ENCODE measurements around the gene FOXP1. TPM values are rescaled to one million over a fixed set of nuclear protein-coding genes. Genes with fewer than 3 reads are reported as not detected.

The FOXP1 gene
- total and polyA plus RNA-seq, 12 donors, result 7.6 to 42.7 (median 24.3) TPM

DNA sequence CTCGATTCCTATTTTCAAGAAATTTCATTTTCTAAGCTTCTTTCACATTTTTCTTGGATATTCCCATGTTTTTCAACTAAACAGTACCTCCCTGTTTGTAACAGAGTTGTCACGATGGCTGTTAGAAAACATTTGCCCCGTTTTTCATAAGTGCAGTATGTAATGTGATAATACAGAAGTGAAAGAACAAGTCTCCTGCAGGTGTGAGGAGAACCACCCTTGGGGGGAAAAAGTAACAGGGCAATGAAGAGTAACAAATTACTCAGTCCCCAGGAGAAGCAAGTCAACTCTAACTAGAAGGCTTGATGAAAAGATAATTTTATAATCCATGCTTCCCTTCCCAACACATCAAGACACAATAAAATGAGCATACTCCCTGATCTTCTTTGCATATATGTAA lies 493.3 kb downstream of the FOXP1 start:
- no peaks in the 10 kb centered on the region for H3K27me3 ChIP-seq
- TF ChIP-seq CTCF (IDR thresholded peaks at IDR 0.05) (no peak), POLR2A (IDR thresholded peaks at IDR 0.05) (no peak)
- H3K9me3 ChIP-seq (replicated peaks in 1 of 3), result no peaks in the 10 kb centered on the region
- H3K4me1 ChIP-seq (replicated peaks in 1 of 2), result no peaks in the 10 kb centered on the region
- WGBS, 4 donors, result 87 to 92% (median 89%) methylated on average over 3 of the region's 3 CpGs
- H3K27ac ChIP-seq, result no peak overlapping the region
- no peak overlapping the region for H3K4me3 ChIP-seq
- intact Hi-C loops (cut with DNase I), result no loop called here
- H3K36me3 ChIP-seq (replicated peaks in 1 of 2), result no peaks in the 10 kb centered on the region
- DNase-seq, result no peak

GRCh38 chr3:71089271-71089847 lies 494.2 kb downstream of the FOXP1 start:
- Histone ChIP-seq H3K27ac (no peak overlapping the region), H3K4me3 (no peak overlapping the region), H3K4me1 (replicated peaks in 1 of 2) (no peaks in the 10 kb centered on the region), H3K9me3 (replicated peaks in 1 of 3) (no peaks in the 10 kb centered on the region), H3K36me3 (replicated peaks in 1 of 2) (no peaks in the 10 kb centered on the region), H3K27me3 (no peaks in the 10 kb centered on the region)
- no peak for DNase-seq
- 93 to 100% (median 99%) methylated on average over 1 to 3 of the region's 3 CpGs for WGBS, 4 donors
- TF ChIP-seq CTCF (IDR thresholded peaks at IDR 0.05), result no peak
- TF ChIP-seq POLR2A (IDR thresholded peaks at IDR 0.05), result no peak
- intact Hi-C loops (cut with DNase I), result no loop called here

DNA sequence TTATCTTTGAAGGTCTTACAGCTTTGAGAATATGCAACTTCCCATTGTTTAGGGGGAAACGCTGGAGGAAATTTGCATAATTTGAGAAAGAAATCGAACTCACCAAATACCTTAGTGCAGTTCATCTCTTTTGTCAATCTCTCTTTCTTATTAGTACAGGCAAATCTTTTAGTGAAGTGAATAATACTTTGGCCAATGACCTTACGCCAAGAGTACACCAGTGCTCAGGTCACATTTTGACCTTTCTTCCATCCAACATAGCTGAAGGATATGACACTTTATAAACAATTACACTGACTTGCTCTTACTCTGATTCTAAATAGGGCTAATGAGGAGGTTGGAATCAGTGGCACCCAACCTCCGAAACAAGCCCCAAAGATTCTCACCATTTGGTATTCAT lies 494.8 kb downstream of the FOXP1 start:
- intact Hi-C loops (cut with DNase I), result no loop called here
- no peak for DNase-seq
- H3K9me3 ChIP-seq (replicated peaks in 1 of 3), result no peaks in the 10 kb centered on the region
- no peak overlapping the region for H3K4me3 ChIP-seq
- no peaks in the 10 kb centered on the region for H3K36me3 ChIP-seq (replicated peaks in 1 of 2)
- no peaks in the 10 kb centered on the region for H3K27me3 ChIP-seq
- TF ChIP-seq CTCF (IDR thresholded peaks at IDR 0.05), result no peak
- no peak for TF ChIP-seq POLR2A (IDR thresholded peaks at IDR 0.05)
- 89 to 94% (median 93%) methylated on average over 4 of the region's 4 CpGs for WGBS, 4 donors
- H3K27ac ChIP-seq, result no peak overlapping the region
- no peaks in the 10 kb centered on the region for H3K4me1 ChIP-seq (replicated peaks in 1 of 2)

GRCh38 chr3:71088019-71088708 lies 495.4 kb downstream of the FOXP1 start:
- no peaks in the 10 kb centered on the region for H3K36me3 ChIP-seq (replicated peaks in 1 of 2)
- 89 to 95% (median 93%) methylated on average over 8 of the region's 8 CpGs for WGBS, 4 donors
- no peak overlapping the region for H3K27ac ChIP-seq
- no peaks in the 10 kb centered on the region for H3K9me3 ChIP-seq (replicated peaks in 1 of 3)
- H3K27me3 ChIP-seq, result no peaks in the 10 kb centered on the region
- H3K4me3 ChIP-seq, result no peak overlapping the region
- no peaks in the 10 kb centered on the region for H3K4me1 ChIP-seq (replicated peaks in 1 of 2)
- DNase-seq, result no peak
- TF ChIP-seq POLR2A (IDR thresholded peaks at IDR 0.05) (no peak), CTCF (IDR thresholded peaks at IDR 0.05) (no peak)
- intact Hi-C loops (cut with DNase I), result no loop called here

All from adrenal gland (tissue), 12 donors.